ENCODE results near the gene PARD3B.

Gene PARD3B

DNA sequence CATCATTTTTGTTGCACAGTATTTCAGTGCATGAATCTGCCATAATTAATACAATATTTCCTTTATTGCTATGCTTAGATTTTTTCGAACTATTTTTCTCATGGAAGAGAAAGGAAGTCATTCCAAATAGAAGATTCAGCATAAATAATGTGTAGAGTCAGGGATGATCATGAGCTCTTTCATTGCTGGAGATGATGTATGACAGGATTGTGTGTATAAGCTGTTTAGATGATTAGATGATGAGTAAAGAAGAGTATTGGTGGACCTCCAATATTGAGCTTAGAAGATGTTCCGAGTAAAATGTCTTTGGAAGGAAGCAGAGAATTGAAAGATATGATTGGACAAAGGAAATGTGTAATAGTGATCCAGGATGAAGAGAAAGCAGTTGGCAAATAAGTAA is 364.5 kb downstream of the PARD3B start:
- TF ChIP-seq, protein P1, sequence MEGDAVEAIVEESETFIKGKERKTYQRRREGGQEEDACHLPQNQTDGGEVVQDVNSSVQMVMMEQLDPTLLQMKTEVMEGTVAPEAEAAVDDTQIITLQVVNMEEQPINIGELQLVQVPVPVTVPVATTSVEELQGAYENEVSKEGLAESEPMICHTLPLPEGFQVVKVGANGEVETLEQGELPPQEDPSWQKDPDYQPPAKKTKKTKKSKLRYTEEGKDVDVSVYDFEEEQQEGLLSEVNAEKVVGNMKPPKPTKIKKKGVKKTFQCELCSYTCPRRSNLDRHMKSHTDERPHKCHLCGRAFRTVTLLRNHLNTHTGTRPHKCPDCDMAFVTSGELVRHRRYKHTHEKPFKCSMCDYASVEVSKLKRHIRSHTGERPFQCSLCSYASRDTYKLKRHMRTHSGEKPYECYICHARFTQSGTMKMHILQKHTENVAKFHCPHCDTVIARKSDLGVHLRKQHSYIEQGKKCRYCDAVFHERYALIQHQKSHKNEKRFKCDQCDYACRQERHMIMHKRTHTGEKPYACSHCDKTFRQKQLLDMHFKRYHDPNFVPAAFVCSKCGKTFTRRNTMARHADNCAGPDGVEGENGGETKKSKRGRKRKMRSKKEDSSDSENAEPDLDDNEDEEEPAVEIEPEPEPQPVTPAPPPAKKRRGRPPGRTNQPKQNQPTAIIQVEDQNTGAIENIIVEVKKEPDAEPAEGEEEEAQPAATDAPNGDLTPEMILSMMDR (IDR thresholded peaks at IDR 0.05; ENCODE audit: low read length, missing control alignments): no peak
- H3K4me3 ChIP-seq (replicated peaks; ENCODE audit: low read depth, low read length): no peak overlapping the region
- DNase-seq (ENCODE audit: low read depth): no peak

DNA sequence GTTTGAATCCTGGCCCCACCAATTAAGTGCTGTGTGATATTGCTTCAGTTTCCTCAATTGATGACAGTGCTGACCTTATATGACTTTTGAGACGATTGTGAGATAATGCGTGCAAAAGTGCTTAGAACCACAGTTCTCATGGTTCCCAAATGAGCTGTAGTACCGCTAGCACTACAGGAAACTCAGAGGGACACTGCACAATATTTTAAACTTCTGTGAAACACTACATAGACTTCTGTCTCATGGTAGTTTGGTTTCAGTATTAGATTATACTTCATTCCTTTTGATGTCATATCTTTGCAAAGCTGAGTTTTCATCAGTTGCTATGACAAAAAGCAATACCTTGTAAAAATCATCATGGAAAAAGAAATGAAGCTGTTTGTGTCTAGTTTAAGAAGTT is 368.0 kb downstream of the PARD3B start:
- TF ChIP-seq, protein P1 (IDR thresholded peaks at IDR 0.05; ENCODE audit: low read length, missing control alignments): no peak
- no peak for DNase-seq (ENCODE audit: low read depth)
- H3K4me3 ChIP-seq (replicated peaks; ENCODE audit: low read depth, low read length): no peak overlapping the region

DNA sequence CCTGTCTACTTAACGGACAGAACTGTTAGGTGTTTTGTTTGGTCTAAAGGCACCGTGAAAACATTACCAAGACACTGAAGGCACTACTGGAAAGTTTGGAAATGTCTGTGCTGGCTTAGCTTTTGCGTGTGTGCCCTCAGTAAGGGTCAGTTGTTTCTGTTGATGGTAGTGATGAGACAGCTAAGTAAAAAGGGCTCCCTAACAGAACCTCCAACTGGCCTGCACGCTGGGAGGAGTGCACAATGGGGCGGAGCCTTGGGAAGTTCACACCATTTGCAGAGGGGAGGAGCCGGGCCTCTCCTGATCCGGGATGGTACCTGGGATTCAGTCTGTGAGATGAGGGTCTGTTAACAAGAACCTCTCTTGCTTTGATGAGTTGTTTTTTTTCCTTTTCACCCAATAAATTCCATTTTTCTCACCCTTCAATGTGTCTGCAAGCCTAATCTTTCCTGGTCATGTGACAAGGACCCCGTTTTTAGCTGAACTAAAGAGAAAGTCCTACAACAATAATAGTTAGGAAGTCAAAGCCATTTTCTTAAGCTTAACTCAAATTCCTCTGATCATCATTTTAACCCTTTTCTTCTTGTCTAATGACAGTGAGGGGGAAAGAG is 368.7 kb downstream of the PARD3B start:
- H3K4me3 ChIP-seq (replicated peaks; ENCODE audit: low read depth, low read length): no peak overlapping the region
- no peak for DNase-seq (ENCODE audit: low read depth)
- TF ChIP-seq, protein P1 (IDR thresholded peaks at IDR 0.05; ENCODE audit: low read length, missing control alignments): no peak

DNA sequence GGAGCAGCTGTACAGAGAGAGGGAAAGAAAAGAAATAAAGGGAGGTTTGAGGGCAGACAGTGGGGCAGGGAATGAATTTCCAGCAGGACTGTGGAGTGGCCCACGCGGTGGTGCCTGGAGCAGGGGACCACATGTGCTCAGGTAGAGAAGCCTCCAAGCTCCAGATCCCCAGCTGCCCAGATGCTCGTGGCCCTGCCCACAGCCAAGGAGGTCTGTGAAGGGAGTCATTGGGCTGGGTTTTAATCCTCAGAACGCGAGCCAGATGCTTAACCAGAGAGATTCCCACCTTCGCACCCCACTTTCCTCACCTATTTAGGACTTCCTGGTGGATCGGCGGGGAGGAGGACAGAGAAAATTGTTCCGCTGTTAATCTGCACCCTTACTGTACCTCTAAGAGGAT is 369.4 kb downstream of the PARD3B start:
- TF ChIP-seq, protein P1 (IDR thresholded peaks at IDR 0.05; ENCODE audit: low read length, missing control alignments): no peak
- DNase-seq (ENCODE audit: low read depth): no peak
- H3K4me3 ChIP-seq (replicated peaks; ENCODE audit: low read depth, low read length): no peak overlapping the region

DNA sequence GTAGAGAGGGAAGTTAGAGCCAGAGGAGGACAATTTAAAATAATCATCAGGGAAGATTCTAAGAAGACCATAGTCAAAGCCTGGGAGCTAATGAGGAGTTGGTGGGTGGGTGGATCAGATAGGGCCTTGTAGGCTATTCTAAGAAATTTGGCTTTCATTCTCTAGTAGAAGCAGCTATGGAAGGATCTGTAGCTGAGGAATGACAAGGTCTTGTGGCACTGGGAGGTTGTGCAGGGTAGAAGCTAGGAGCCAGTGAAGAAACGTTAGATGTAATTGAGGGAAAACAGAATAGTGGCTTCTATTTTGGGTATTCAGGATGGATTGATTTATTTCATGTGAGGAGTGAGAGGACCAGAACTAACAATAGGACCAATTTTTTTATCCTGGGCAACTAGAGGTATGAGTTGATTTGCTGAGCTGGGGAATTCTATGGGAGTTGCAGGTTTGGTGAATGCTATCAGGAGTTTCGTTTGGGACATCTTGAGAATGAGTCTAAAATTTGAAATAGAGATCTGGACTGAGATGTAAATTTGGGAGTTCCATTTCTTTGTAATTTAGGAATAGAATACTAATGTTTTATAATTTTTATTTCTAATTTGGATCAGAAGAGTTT is 371.9 kb downstream of the PARD3B start:
- DNase-seq (ENCODE audit: low read depth): no peak
- no peak overlapping the region for H3K4me3 ChIP-seq (replicated peaks; ENCODE audit: low read depth, low read length)
- TF ChIP-seq, protein P1 (IDR thresholded peaks at IDR 0.05; ENCODE audit: low read length, missing control alignments): no peak

DNA sequence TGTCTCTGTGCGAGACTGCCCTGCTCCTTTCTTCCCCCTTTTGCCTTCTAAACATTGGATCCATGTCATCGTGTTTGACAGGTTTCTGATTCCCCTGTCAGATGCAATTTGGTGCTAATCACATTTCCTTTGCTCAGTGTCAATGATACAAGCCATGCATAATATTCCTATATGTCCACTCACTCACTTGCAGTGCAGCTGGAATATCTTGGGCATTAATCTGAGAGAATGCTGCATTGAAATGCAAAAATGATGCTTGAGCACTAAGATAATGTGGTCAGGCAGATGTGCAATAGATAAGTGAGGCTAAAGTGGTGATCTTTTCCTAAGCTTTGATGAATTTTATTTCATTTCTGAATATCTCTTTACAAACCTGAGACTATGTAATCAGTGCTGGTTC is 375.5 kb downstream of the PARD3B start:
- TF ChIP-seq, protein P1 (IDR thresholded peaks at IDR 0.05; ENCODE audit: low read length, missing control alignments): no peak
- no peak overlapping the region for H3K4me3 ChIP-seq (replicated peaks; ENCODE audit: low read depth, low read length)
- DNase-seq (ENCODE audit: low read depth): no peak

DNA sequence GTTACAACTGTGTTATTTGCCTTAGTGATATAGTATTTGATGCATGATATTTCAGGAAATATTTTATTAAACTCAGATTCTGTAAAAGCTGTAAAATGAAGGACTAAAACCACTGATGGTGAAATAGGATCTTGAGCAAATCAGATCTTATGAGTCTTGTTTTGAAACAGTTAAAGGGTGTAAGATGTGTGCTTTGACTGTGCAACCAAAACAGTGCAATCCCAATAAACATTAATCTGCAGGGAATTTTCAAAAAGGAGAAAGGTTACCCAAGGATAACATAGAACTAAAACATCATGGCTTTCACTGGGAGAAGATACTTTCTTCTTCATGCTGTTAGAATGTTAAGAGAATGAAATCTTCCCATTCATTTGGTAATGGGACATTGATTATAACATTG is 378.7 kb downstream of the PARD3B start:
- DNase-seq (ENCODE audit: low read depth): no peak
- TF ChIP-seq, protein P1 (IDR thresholded peaks at IDR 0.05; ENCODE audit: low read length, missing control alignments): no peak
- no peak overlapping the region for H3K4me3 ChIP-seq (replicated peaks; ENCODE audit: low read depth, low read length)

Measured in fibroblast of pulmonary artery (primary cell).